Tibial nerve (tissue), 4 donors: ENCODE results near the gene STARD8. TPM values are rescaled to one million over a fixed set of nuclear protein-coding genes. Genes with fewer than 3 reads are reported as not detected.

Experiments
- DNase-seq, 2 donors: peaks; one replicate each; pipeline ENCODE4 v3.0.0-alpha.2; 2019; ENCODE audit warnings: low spot score in 2 of 2
- H3K27ac ChIP-seq, 4 donors: fragments of 200-600 bp; sonication (generic) in 3 of 4; one replicate each; pipeline ENCODE4 v1.5.1; 2017 to 2019; ENCODE audit warnings: mild to moderate bottlenecking in 1 of 4
- H3K27me3 ChIP-seq, 2 donors: fragments of 200-600 bp; sonication (generic) in 1 of 2; one replicate each; pipeline versions ENCODE4 v1.5.1 to v1.6.0; 2017 to 2019
- H3K36me3 ChIP-seq, 3 donors: fragments of 200-600 bp; sonication (generic); one replicate each; pipeline ENCODE4 v1.5.1; 2018 to 2019
- H3K4me1 ChIP-seq, 4 donors: fragments of 200-600 bp; sonication (generic) in 3 of 4; one replicate each; pipeline ENCODE4 v1.5.1; 2017 to 2019
- H3K4me3 ChIP-seq, 4 donors: fragments of 200-600 bp; sonication (generic) in 3 of 4; one replicate each; pipeline ENCODE4 v1.5.1; 2017 to 2019; ENCODE audit warnings: mild to moderate bottlenecking in 1 of 4, moderate library complexity in 1 of 4
- H3K9me3 ChIP-seq, 4 donors: fragments of 200-600 bp; sonication (generic) in 3 of 4; one replicate each; pipeline ENCODE4 v1.5.1; 2017 to 2019
- EP300 ChIP-seq, 2 donors: sonication (generic); formaldehyde crosslinking; IDR thresholded peaks; one replicate each; pipeline ENCODE4 v1.6.1; 2017; ENCODE audit warnings: antibody characterized with exemption in 2 of 2, mild to moderate bottlenecking in 1 of 2
- POLR2A ChIP-seq, 2 donors: fragments of 450-650 bp; IDR thresholded peaks; one replicate each; pipeline ENCODE4 v1.6.1; 2017; ENCODE audit warnings: antibody characterized with exemption in 2 of 2, mild to moderate bottlenecking in 2 of 2, moderate library complexity in 2 of 2
- WGBS, 2 donors: methylation state at CpG; one replicate each; pipeline ENCODE4 v1.1.5; 2018; 5-methylcytosine and 5-hydroxymethylcytosine counted together
- total RNA-seq, 4 donors: library from RNA; depleted of rRNA; stranded (reverse); fragments of >200 nt; gene quantifications; one replicate each; pipeline ENCODE4 v1.1.0, GENCODE V29; 2016
- TF ChIP-seq, protein P1 (sequence below), 5 experiments: fragments of 200-600 bp in 3 of 5; fragments of 450-650 bp in 2 of 5; sonication (generic) in 3 of 5; IDR thresholded peaks; one replicate each; pipeline ENCODE4 v1.5.1; 2016 to 2019; ENCODE audit warnings: antibody characterized with exemption in 5 of 5, mild to moderate bottlenecking in 3 of 5, moderate library complexity in 2 of 5

The STARD8 gene
- total RNA-seq, 4 donors from 2014 or later, result 20.7 to 30.8 (median 22.0) TPM

DNA sequence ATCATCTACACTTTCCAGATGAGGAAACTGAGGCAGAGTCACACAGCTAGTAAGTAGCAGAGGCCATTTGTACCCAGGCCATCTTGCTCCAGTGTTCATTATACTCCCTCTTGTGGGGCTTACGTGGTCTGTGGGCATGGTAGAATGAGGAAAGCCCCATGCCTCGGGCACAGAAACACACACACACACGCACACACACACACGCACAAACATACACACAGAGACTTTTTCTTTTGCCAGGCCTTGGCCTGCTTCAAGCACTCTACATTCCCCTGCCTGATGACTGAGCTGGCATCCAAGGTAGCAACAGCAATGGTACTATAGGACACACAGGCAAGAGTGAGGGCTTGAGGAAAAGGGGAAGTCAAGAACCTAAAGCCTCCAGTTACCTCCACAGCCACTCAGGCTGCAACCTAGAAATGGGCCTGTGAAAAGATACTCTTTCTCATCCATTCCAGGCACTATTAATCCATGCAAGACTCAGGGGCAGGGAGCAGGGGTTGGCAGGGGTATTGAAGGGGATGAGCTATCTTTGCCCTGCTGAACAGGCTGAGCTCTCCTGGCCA is 43.6 kb downstream of the STARD8 start:
- WGBS, 2 donors, result 91 to 92% methylated on average over 4 of the region's 4 CpGs
- Histone ChIP-seq H3K4me1 (peaks cover 0 to 15% (median 0%) of the 10 kb centered on the region in 4 donors), H3K27ac (no peak overlapping the region), H3K36me3 (no peaks in the 10 kb centered on the region), H3K27me3 (peaks cover 0 to 13% of the 10 kb centered on the region in 2 donors), H3K4me3 (no peak overlapping the region), H3K9me3 (no peaks in the 10 kb centered on the region)
- no peak for DNase-seq
- no peak for TF ChIP-seq EP300 (IDR thresholded peaks at IDR 0.05)
- TF ChIP-seq POLR2A (IDR thresholded peaks at IDR 0.05), result no peak
- TF ChIP-seq, protein P1, sequence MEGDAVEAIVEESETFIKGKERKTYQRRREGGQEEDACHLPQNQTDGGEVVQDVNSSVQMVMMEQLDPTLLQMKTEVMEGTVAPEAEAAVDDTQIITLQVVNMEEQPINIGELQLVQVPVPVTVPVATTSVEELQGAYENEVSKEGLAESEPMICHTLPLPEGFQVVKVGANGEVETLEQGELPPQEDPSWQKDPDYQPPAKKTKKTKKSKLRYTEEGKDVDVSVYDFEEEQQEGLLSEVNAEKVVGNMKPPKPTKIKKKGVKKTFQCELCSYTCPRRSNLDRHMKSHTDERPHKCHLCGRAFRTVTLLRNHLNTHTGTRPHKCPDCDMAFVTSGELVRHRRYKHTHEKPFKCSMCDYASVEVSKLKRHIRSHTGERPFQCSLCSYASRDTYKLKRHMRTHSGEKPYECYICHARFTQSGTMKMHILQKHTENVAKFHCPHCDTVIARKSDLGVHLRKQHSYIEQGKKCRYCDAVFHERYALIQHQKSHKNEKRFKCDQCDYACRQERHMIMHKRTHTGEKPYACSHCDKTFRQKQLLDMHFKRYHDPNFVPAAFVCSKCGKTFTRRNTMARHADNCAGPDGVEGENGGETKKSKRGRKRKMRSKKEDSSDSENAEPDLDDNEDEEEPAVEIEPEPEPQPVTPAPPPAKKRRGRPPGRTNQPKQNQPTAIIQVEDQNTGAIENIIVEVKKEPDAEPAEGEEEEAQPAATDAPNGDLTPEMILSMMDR (IDR thresholded peaks at IDR 0.05), result no peak

DNA sequence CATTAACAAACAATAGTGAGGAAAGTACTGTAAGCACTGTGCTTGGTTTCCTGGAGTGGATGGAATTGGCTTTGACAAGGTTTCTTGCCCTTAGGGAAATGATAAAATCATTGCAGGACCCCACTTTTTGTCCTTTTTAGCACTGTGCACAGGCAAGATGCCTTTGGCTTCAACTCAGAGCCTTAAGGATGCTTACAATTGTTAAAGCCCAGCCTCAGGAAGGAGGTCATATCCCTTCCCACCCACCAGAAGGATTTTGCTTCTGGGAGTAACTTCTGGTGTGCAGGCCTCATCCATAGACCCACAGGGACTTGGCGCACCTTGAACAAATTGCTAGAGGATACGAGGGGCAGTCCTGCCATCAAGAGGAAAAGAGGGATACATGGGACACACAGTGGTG is 44.5 kb downstream of the STARD8 start:
- Histone ChIP-seq H3K27ac (peak overlapping the region in 1 of 4 donors; percentile 23), H3K27me3 (peaks cover 0 to 9% of the 10 kb centered on the region in 2 donors), H3K36me3 (no peaks in the 10 kb centered on the region), H3K9me3 (no peaks in the 10 kb centered on the region), H3K4me1 (peaks cover 0 to 15% (median 0%) of the 10 kb centered on the region in 4 donors), H3K4me3 (no peak overlapping the region)
- WGBS, 2 donors, result 88 to 92% methylated on average over 2 of the region's 2 CpGs
- DNase-seq, result no peak
- TF ChIP-seq EP300 (IDR thresholded peaks at IDR 0.05) (no peak), POLR2A (IDR thresholded peaks at IDR 0.05) (no peak)

DNA sequence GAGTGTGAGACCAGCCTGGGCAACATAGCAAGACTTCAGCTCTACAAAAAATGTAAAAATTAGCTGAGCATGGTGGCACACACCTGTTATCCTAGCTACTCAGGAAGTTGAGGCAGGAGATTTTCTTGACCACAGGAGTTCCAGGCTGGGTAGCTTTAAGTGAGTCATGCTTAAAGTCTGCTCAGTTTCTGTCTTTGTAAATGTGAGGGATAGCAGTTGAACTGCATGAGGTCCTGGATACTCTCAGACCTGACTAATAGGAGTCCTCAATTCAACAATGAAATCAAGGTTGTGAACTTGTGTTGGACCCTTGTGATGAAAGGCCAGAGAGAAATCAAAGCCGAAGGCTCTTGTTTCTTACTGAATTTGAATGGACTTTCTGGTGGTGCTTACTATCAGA is 45.2 kb downstream of the STARD8 start:
- peaks cover 0 to 9% of the 10 kb centered on the region in 2 donors for H3K27me3 ChIP-seq
- 67 to 84% methylated on average over 1 of the region's 1 CpG for WGBS, 2 donors

DNA sequence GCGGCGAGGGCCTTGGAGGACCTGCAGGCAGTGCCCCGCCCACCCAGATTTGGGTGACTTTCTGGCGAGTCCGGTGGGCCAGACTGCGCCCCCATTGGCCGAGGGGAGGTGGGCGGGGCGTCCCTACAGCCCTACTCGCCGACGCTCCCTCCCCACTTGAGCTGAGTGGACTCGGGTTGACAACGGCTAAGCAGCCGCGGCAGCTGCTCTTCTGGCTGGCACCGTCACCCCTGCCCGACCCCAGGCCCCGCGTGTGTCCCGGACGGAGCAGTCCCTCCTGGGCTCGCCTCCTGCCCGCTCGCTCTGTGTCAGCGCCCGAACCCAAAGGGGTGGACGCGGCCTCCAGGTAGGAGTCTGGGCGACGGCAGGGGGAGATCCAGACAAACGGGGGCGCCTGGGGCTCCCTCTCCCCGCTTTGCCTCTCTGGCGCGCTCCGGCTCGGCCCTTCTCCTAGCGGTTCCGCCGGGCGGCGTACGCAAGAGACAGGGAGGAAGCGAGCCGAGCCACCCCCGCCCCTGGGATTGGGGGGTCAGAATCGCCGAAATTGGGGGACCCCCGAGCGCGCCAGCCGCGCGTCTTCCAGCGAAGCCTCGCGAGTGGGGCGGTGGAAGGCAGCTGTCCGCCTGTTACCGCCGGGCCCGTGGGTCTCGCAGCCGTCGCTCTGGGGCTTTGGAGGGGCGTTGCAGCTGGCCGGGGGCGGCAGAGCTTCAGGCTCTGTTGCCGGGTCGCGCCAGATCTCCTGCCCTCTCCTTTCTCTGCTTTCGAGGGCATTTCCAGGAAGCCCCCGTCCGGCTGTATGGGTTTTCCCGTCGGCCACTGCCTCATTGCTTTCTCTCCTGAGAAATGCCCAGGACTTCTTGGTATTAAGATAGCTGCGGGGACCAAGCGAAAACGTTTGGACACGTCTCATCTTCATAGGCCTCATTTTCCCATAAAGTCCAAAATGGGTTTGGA is 46.3 kb downstream of the STARD8 start:
- H3K27me3 ChIP-seq, result peaks cover 0 to 10% of the 10 kb centered on the region in 2 donors
- WGBS, 2 donors, result 8 to 47% methylated on average over 4 to 52 of the region's 81 CpGs
- peak overlapping the region; percentile 31 to 64 (median 50) for H3K4me3 ChIP-seq
- H3K9me3 ChIP-seq, result no peaks in the 10 kb centered on the region
- peak; percentile 45 to 52 for DNase-seq
- peak overlapping the region in 3 of 4 donors; percentile 65 to 81 (median 69) for H3K27ac ChIP-seq
- peaks cover 0 to 11% (median 0%) of the 10 kb centered on the region in 4 donors for H3K4me1 ChIP-seq
- TF ChIP-seq EP300 (IDR thresholded peaks at IDR 0.05) (peak in 1 of 2 donors; percentile 53), POLR2A (IDR thresholded peaks at IDR 0.05) (peak; percentile 18 to 63)
- TF ChIP-seq, protein P1 (IDR thresholded peaks at IDR 0.05), result peak in 1 of 5 experiments; percentile 7
- no peaks in the 10 kb centered on the region for H3K36me3 ChIP-seq

More for the DNA sequence above, 45.2 kb downstream of the STARD8 start:
- no peaks in the 10 kb centered on the region for H3K36me3 ChIP-seq
- peak overlapping the region in 1 of 4 donors; percentile 81 for H3K27ac ChIP-seq
- TF ChIP-seq, protein P1 (IDR thresholded peaks at IDR 0.05), result no peak
- no peak for TF ChIP-seq EP300 (IDR thresholded peaks at IDR 0.05)
- no peak for TF ChIP-seq POLR2A (IDR thresholded peaks at IDR 0.05)
- no peak overlapping the region for H3K4me3 ChIP-seq
- H3K4me1 ChIP-seq, result peaks cover 0 to 11% (median 0%) of the 10 kb centered on the region in 4 donors
- H3K9me3 ChIP-seq, result no peaks in the 10 kb centered on the region
- DNase-seq, result no peak

DNA sequence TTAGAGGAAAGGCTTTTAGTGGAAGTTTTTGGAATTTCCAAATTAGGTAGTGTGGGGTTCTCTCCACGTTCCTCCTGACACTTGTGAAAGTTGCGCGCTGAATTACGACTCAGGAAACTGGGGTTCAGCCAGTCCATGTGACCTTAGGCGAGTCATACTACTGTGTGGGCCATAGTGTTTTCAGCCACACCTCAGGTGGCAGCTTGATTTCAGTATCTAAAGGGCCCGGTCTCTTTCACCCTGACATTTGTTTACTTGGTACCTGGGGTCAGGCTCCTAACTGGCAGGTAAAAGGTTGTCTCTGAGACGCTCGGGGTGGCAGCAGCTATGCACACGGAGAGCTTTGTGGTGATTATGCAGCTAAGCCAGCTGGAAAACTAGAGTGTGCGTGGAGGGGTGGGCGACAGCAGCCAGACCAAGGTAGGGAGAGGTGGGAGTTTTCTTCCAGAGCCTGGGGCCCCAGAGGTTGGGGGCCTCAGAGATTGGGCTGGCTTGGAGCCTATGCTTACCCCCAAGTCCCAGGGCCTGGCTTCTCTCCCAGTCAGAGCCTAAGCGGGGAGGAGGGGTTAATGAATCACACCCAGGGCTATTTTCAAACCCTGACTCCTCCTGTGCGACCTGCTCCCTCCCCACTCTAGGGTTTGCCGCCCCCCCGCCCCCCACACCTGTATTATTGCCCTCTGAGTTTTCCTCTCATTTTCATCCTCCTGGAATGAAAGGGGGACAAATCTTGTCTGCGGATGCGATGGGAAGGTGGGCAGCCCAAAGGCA is 47.2 kb downstream of the STARD8 start:
- peaks cover 0 to 11% (median 0%) of the 10 kb centered on the region in 4 donors for H3K4me1 ChIP-seq
- TF ChIP-seq EP300 (IDR thresholded peaks at IDR 0.05) (peak in 1 of 2 donors; percentile 8), POLR2A (IDR thresholded peaks at IDR 0.05) (no peak)
- TF ChIP-seq, protein P1 (IDR thresholded peaks at IDR 0.05), result no peak
- H3K36me3 ChIP-seq, result no peaks in the 10 kb centered on the region
- H3K27me3 ChIP-seq, result peaks cover 0 to 11% of the 10 kb centered on the region in 2 donors
- no peak for DNase-seq
- H3K4me3 ChIP-seq, result peak overlapping the region; percentile 31 to 64 (median 50)
- WGBS, 2 donors, result 65 to 67% methylated on average over 17 of the region's 17 CpGs
- peak overlapping the region in 2 of 4 donors; percentile 69 to 81 for H3K27ac ChIP-seq
- no peaks in the 10 kb centered on the region for H3K9me3 ChIP-seq
